ENCODE measurements around the gene KRT24.
"Not testable (repeated sequence)": the region's sequence is repeated elsewhere in the genome, so short reads cannot be mapped to it uniquely, and the experiment has no call there.

KRT24 gene

GRCh38 chr17:40703652-40704051 is at the start of gene KRT24:
Gene KRT24, minus strand, starts transcription at chr17:40703752. Its CDS starts 59 bp downstream, at chr17:40703693.
- no peak for DNase-seq

- DNase-seq = no peak
These were observed 47.5 kb upstream of the KRT24 start for GRCh38 chr17:40751065-40751464.

GRCh38 chr17:40750391-40750790 is 46.8 kb upstream of the KRT24 start:
- no peak for DNase-seq

- not testable (repeated sequence) for DNase-seq
These were observed 45.1 kb upstream of the KRT24 start for GRCh38 chr17:40748666-40749065.

- DNase-seq = no peak
These were observed 35.0 kb upstream of the KRT24 start for GRCh38 chr17:40738553-40738952.

GRCh38 chr17:40735016-40735415 is 31.5 kb upstream of the KRT24 start:
- DNase-seq = no peak

GRCh38 chr17:40734018-40734417 is 30.5 kb upstream of the KRT24 start:
- DNase-seq = no peak

- DNase-seq = no peak
These were observed 27.4 kb upstream of the KRT24 start for GRCh38 chr17:40730970-40731369.

GRCh38 chr17:40727447-40728231 is 24.1 kb upstream of the KRT24 start:
- no peak for DNase-seq

GRCh38 chr17:40726919-40727318 is 23.4 kb upstream of the KRT24 start:
- DNase-seq = no peak

- DNase-seq = no peak
These were observed 21.1 kb upstream of the KRT24 start for GRCh38 chr17:40724656-40725055.

GRCh38 chr17:40722241-40722640 is 18.7 kb upstream of the KRT24 start:
- no peak for DNase-seq

GRCh38 chr17:40720899-40721298 is 17.3 kb upstream of the KRT24 start:
- no peak for DNase-seq

GRCh38 chr17:40718930-40719329 is 15.4 kb upstream of the KRT24 start:
- no peak for DNase-seq

- DNase-seq = no peak
These were observed 14.2 kb upstream of the KRT24 start for GRCh38 chr17:40717776-40718175.

- DNase-seq = no peak
These were observed 10.9 kb upstream of the KRT24 start for GRCh38 chr17:40714473-40714872.

- no peak for DNase-seq
These were observed 4.2 kb upstream of the KRT24 start for GRCh38 chr17:40707745-40708144.

GRCh38 chr17:40705584-40705983 is 2.0 kb upstream of the KRT24 start:
- DNase-seq = no peak

GRCh38 chr17:40702271-40702670 is 1.3 kb downstream of the KRT24 start:
- DNase-seq = no peak

GRCh38 chr17:40699853-40700252 is 3.7 kb downstream of the KRT24 start:
- no peak for DNase-seq

- no peak for DNase-seq
These were observed 4.2 kb downstream of the KRT24 start for GRCh38 chr17:40699371-40699770.

GRCh38 chr17:40697297-40697696 is 6.3 kb downstream of the KRT24 start:
- DNase-seq = no peak

GRCh38 chr17:40696651-40697072 is 6.9 kb downstream of the KRT24 start:
- no peak for DNase-seq

- no peak for DNase-seq
These were observed 7.6 kb downstream of the KRT24 start for GRCh38 chr17:40695874-40696472.

- DNase-seq = no peak
These were observed 9.0 kb downstream of the KRT24 start for GRCh38 chr17:40694584-40694983.
